A204.1 (cell line): ENCODE measurements around the gene TSPAN14.

Source experiments
- FAIRE-seq: peaks from 2 replicates; lab custom pipeline; 2012; peaks lifted over from hg19 to GRCh38; lab: Jason Lieb, UNC

The TSPAN14 gene

GRCh38 chr10:80421707-80422536 lies 32.2 kb upstream of the TSPAN14 start:
- no peak for FAIRE-seq

- FAIRE-seq, result no peak
These were observed 28.2 kb upstream of the TSPAN14 start for GRCh38 chr10:80425901-80426300.

GRCh38 chr10:80427541-80427940 lies 26.6 kb upstream of the TSPAN14 start:
- no peak for FAIRE-seq

- FAIRE-seq, result no peak
These were observed 24.6 kb upstream of the TSPAN14 start for GRCh38 chr10:80429521-80429973.

GRCh38 chr10:80433134-80433533 lies 21.0 kb upstream of the TSPAN14 start:
- FAIRE-seq, result no peak

GRCh38 chr10:80436446-80437098 lies 17.5 kb upstream of the TSPAN14 start:
- no peak for FAIRE-seq

GRCh38 chr10:80437227-80437626 lies 16.9 kb upstream of the TSPAN14 start:
- FAIRE-seq, result no peak

- no peak for FAIRE-seq
These were observed 12.3 kb upstream of the TSPAN14 start for GRCh38 chr10:80441831-80442230.

GRCh38 chr10:80442879-80443278 lies 11.2 kb upstream of the TSPAN14 start:
- FAIRE-seq, result no peak

- FAIRE-seq, result no peak
These were observed 10.6 kb upstream of the TSPAN14 start for GRCh38 chr10:80443531-80443974.

GRCh38 chr10:80444124-80444523 lies 10.0 kb upstream of the TSPAN14 start:
- no peak for FAIRE-seq

- FAIRE-seq, result no peak
These were observed 9.3 kb upstream of the TSPAN14 start for GRCh38 chr10:80444646-80445319.

- FAIRE-seq, result no peak
These were observed 6.5 kb upstream of the TSPAN14 start for GRCh38 chr10:80447436-80448190.

GRCh38 chr10:80448209-80448942 lies 5.7 kb upstream of the TSPAN14 start:
- FAIRE-seq, result no peak

- FAIRE-seq, result no peak
These were observed 4.6 kb upstream of the TSPAN14 start for GRCh38 chr10:80449520-80449919.

GRCh38 chr10:80451132-80451531 lies 3.0 kb upstream of the TSPAN14 start:
- no peak for FAIRE-seq

- no peak for FAIRE-seq
These were observed 2.0 kb upstream of the TSPAN14 start for GRCh38 chr10:80452069-80452468.

GRCh38 chr10:80452640-80453039 lies 1.5 kb upstream of the TSPAN14 start:
- no peak for FAIRE-seq

- FAIRE-seq, result no peak
These were observed 861 bp upstream of the TSPAN14 start for GRCh38 chr10:80453056-80453841.

GRCh38 chr10:80454513-80455460 lies 677 bp downstream of the TSPAN14 start:
- no peak for FAIRE-seq
